Measurements from ENCODE around the gene MSL3B.
A peak's percentile ranks its signal among the peaks of the same experiment; 100 is the strongest.

Gene MSL3B

GRCh38 chr2:233832869-233833311 lies 35.3 kb downstream of the MSL3B start:
- H3K36me3 ChIP-seq = no peaks in the 10 kb centered on the region
- no peaks in the 10 kb centered on the region for H3K9me3 ChIP-seq
- WGBS (ENCODE audit: insufficient coverage, low coverage, low lambda C conversion rate, missing lambda C conversion rate) = 33% methylated on average over 4 of the region's 7 CpGs
- no peak for DNase-seq
- no peak for TF ChIP-seq POLR2A (IDR thresholded peaks at IDR 0.05)
- TF ChIP-seq, protein P1, sequence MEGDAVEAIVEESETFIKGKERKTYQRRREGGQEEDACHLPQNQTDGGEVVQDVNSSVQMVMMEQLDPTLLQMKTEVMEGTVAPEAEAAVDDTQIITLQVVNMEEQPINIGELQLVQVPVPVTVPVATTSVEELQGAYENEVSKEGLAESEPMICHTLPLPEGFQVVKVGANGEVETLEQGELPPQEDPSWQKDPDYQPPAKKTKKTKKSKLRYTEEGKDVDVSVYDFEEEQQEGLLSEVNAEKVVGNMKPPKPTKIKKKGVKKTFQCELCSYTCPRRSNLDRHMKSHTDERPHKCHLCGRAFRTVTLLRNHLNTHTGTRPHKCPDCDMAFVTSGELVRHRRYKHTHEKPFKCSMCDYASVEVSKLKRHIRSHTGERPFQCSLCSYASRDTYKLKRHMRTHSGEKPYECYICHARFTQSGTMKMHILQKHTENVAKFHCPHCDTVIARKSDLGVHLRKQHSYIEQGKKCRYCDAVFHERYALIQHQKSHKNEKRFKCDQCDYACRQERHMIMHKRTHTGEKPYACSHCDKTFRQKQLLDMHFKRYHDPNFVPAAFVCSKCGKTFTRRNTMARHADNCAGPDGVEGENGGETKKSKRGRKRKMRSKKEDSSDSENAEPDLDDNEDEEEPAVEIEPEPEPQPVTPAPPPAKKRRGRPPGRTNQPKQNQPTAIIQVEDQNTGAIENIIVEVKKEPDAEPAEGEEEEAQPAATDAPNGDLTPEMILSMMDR (IDR thresholded peaks at IDR 0.05) = peak; percentile 29 to 46 (median 31)
- H3K4me1 ChIP-seq = peaks cover 0 to 3% (median 0%) of the 10 kb centered on the region in 4 donors
- ATAC-seq = peak; percentile 79 to 93 (median 84)
- no peaks in the 10 kb centered on the region for H3K27me3 ChIP-seq
- H3K4me3 ChIP-seq = no peak overlapping the region
- intact Hi-C loops (cut with DNase I) = no loop called here
- H3K27ac ChIP-seq = no peak overlapping the region

GRCh38 chr2:233832414-233832813 lies 35.8 kb downstream of the MSL3B start:
- no peak for ATAC-seq
- Histone ChIP-seq H3K27ac (no peak overlapping the region), H3K27me3 (no peaks in the 10 kb centered on the region), H3K9me3 (no peaks in the 10 kb centered on the region), H3K4me3 (no peak overlapping the region), H3K4me1 (peaks cover 0 to 3% (median 0%) of the 10 kb centered on the region in 4 donors), H3K36me3 (no peaks in the 10 kb centered on the region)
- intact Hi-C loops (cut with DNase I) = no loop called here
- 76% methylated on average over 6 of the region's 9 CpGs for WGBS (ENCODE audit: insufficient coverage, low coverage, low lambda C conversion rate, missing lambda C conversion rate)
- no peak for DNase-seq
- TF ChIP-seq, protein P1 (IDR thresholded peaks at IDR 0.05) = no peak
- TF ChIP-seq POLR2A (IDR thresholded peaks at IDR 0.05) = no peak

DNA sequence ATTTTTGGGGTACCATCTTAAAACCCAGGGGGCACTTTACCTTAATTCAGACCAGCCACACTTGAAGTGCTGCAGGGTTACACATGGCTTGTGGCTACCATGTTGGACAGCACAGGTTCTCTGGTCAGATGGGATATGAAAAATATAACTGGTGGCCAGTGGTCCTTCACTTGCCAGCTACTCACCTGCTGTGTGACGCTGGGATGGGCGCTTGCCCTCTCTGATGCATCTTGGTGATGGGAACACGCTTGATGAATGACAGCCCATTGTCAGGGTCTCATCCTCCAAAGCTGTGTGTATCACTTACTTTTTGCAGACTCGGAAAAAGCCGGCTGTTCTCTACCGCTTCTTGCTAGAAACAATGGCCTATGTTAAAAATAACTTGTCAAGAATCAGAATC lies 36.3 kb downstream of the MSL3B start:
- intact Hi-C loops (cut with DNase I) = no loop called here
- TF ChIP-seq POLR2A (IDR thresholded peaks at IDR 0.05) = no peak
- TF ChIP-seq, protein P1 (IDR thresholded peaks at IDR 0.05) = no peak
- no peak for DNase-seq
- Histone ChIP-seq H3K4me1 (peaks cover 0 to 3% (median 0%) of the 10 kb centered on the region in 4 donors), H3K36me3 (no peaks in the 10 kb centered on the region), H3K4me3 (no peak overlapping the region), H3K9me3 (no peaks in the 10 kb centered on the region), H3K27ac (no peak overlapping the region), H3K27me3 (no peaks in the 10 kb centered on the region)
- no peak for ATAC-seq
- WGBS (ENCODE audit: insufficient coverage, low coverage, low lambda C conversion rate, missing lambda C conversion rate) = 96% methylated on average over 6 of the region's 6 CpGs

- Histone ChIP-seq H3K4me1 (peaks cover 0 to 3% (median 0%) of the 10 kb centered on the region in 4 donors), H3K27me3 (no peaks in the 10 kb centered on the region), H3K4me3 (no peak overlapping the region), H3K27ac (no peak overlapping the region), H3K9me3 (no peaks in the 10 kb centered on the region), H3K36me3 (no peaks in the 10 kb centered on the region)
- intact Hi-C loops (cut with DNase I) = no loop called here
- WGBS (ENCODE audit: insufficient coverage, low coverage, low lambda C conversion rate, missing lambda C conversion rate) = 61% methylated on average over 2 of the region's 14 CpGs
- TF ChIP-seq, protein P1 (IDR thresholded peaks at IDR 0.05) = no peak
- no peak for TF ChIP-seq POLR2A (IDR thresholded peaks at IDR 0.05)
- ATAC-seq (no peak), DNase-seq (no peak)
These were observed 37.0 kb downstream of the MSL3B start for GRCh38 chr2:233831011-233831721.

Measured in right lobe of liver (tissue), 6 donors.